ENCODE measurements around the gene ACIN1.

GRCh38 chr14:23053426-23053825, 41.5 kb downstream of the ACIN1 start:
- no peak for TF ChIP-seq CTCF (IDR thresholded peaks at IDR 0.05)
- TF ChIP-seq POLR2A (IDR thresholded peaks at IDR 0.05), result no peak

Measured in testis (tissue), 2 donors.